B cell (primary cell): ENCODE measurements around the gene XRCC4.
"Not testable (repeated sequence)": the region's sequence is repeated elsewhere in the genome, so short reads cannot be mapped to it uniquely, and the experiment has no call there.

Source experiments
- EZH2 ChIP-seq: IDR thresholded peaks from 2 replicates; pipeline ENCODE4 v1.6.1; 2012; ENCODE audit warnings: borderline replicate concordance, low read depth, mild to moderate bottlenecking, moderate library complexity, low read length; ENCODE audit not compliant: insufficient read depth, poor library complexity, severe bottlenecking
- TF ChIP-seq, protein P1 (sequence below): fragments of 200-600 bp; IDR thresholded peaks from one replicate; pipeline ENCODE4 v1.8.0; 2022; ENCODE audit warnings: antibody characterized with exemption, mild to moderate bottlenecking

DNA sequence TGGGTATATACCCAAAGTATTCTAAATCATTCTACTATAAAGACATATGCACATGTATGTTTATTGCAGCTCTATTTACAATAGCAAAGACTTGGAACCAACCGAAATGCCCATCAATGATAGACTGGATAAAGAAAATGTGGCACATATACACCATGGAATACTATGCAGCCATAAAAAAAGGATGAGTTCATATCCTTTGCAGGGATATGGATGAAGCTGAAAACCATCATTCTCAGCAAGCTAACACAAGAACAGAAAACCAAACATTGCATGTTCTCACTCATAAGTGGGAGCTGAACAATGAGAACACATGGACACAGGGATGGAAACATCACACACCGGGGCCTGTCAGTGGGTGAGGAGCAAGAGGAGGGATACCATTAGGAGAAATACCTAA, 180.3 kb downstream of the XRCC4 start:
- TF ChIP-seq, protein P1, sequence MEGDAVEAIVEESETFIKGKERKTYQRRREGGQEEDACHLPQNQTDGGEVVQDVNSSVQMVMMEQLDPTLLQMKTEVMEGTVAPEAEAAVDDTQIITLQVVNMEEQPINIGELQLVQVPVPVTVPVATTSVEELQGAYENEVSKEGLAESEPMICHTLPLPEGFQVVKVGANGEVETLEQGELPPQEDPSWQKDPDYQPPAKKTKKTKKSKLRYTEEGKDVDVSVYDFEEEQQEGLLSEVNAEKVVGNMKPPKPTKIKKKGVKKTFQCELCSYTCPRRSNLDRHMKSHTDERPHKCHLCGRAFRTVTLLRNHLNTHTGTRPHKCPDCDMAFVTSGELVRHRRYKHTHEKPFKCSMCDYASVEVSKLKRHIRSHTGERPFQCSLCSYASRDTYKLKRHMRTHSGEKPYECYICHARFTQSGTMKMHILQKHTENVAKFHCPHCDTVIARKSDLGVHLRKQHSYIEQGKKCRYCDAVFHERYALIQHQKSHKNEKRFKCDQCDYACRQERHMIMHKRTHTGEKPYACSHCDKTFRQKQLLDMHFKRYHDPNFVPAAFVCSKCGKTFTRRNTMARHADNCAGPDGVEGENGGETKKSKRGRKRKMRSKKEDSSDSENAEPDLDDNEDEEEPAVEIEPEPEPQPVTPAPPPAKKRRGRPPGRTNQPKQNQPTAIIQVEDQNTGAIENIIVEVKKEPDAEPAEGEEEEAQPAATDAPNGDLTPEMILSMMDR, result not testable (repeated sequence)
- TF ChIP-seq EZH2, result not testable (repeated sequence)
